Esophagus squamous epithelium (tissue), 5 donors: ENCODE measurements around the gene RINL. TPM values are rescaled to one million over a fixed set of nuclear protein-coding genes. Genes with fewer than 3 reads are reported as not detected.
"Not testable (repeated sequence)": the region's sequence is repeated elsewhere in the genome, so short reads cannot be mapped to it uniquely, and the experiment has no call there.

ENCODE experiments used
- DNase-seq: peaks from one replicate; lab custom pipeline; 2025; lab: John Stamatoyannopoulos, UW
- H3K27ac ChIP-seq, 4 donors: fragments of 200-600 bp; sonication (generic); one replicate each; pipeline ENCODE4 v1.5.1; 2016 to 2019; ENCODE audit warnings: mild to moderate bottlenecking in 1 of 4
- H3K27me3 ChIP-seq, 4 donors: fragments of 200-600 bp; sonication (generic); 1 replicate in 3 of 4; 2 replicates in 1 of 4; pipeline versions ENCODE4 v1.5.1 to v1.6.0; 2017 to 2021; ENCODE audit warnings: antibody characterized with exemption in 1 of 4
- H3K36me3 ChIP-seq, 3 donors: fragments of 200-600 bp; sonication (generic); one replicate each; pipeline ENCODE4 v1.5.1; 2016 to 2019
- H3K4me1 ChIP-seq, 3 donors: fragments of 200-600 bp; sonication (generic); one replicate each; pipeline ENCODE4 v1.5.1; 2017 to 2019
- H3K4me3 ChIP-seq, 4 donors: fragments of 200-600 bp; sonication (generic); 1 replicate in 3 of 4; 2 replicates in 1 of 4; pipeline ENCODE4 v1.5.1; 2016 to 2019; ENCODE audit warnings: mild to moderate bottlenecking in 2 of 4, moderate library complexity in 1 of 4
- H3K9me3 ChIP-seq, 3 donors: fragments of 200-600 bp; sonication (generic); one replicate each; pipeline ENCODE4 v1.5.1; 2016 to 2019
- POLR2A ChIP-seq, 4 donors: fragments of 450-650 bp; IDR thresholded peaks; one replicate each; pipeline ENCODE4 v1.6.1; 2017; ENCODE audit warnings: antibody characterized with exemption in 4 of 4, mild to moderate bottlenecking in 4 of 4, moderate library complexity in 3 of 4
- WGBS, 2 donors: methylation state at CpG; one replicate each; pipeline ENCODE4 v1.1.5; 2018; 5-methylcytosine and 5-hydroxymethylcytosine counted together
- intact Hi-C: fragments of 100-400 bp; cut with DNase I; formaldehyde crosslinking; loops from one replicate; pipeline ENCODE4 v1.15.0; 2022
- total RNA-seq, 4 donors: library from RNA; depleted of rRNA; stranded (reverse); fragments of >200 nt; gene quantifications; one replicate each; pipeline ENCODE4 v1.1.0, GENCODE V29; 2016
- TF ChIP-seq, protein P1 (sequence below), 6 experiments: fragments of 450-650 bp in 4 of 6; fragments of 200-600 bp in 2 of 6; sonication (generic) in 2 of 6; IDR thresholded peaks; one replicate each; pipeline ENCODE4 v1.5.1; 2016 to 2019; ENCODE audit warnings: antibody characterized with exemption in 6 of 6, mild to moderate bottlenecking in 4 of 6, moderate library complexity in 4 of 6
- donor health status: DM: yes; HTN: yes; CAD: no.

Gene RINL
- total RNA-seq, 4 donors from 2014 or later: 4.8 to 14.9 (median 5.7) TPM

- H3K9me3 ChIP-seq: no peaks in the 10 kb centered on the region
- DNase-seq: no peak
- H3K27ac ChIP-seq: peak overlapping the region in 3 of 4 donors; percentile 15 to 63 (median 38)
- peaks cover 11 to 30% (median 13%) of the 10 kb centered on the region in 3 donors for H3K4me1 ChIP-seq
- WGBS, 2 donors: 48 to 77% methylated on average over 3 of the region's 3 CpGs
- H3K36me3 ChIP-seq: no peaks in the 10 kb centered on the region
- H3K4me3 ChIP-seq: no peak overlapping the region
- no peak for TF ChIP-seq POLR2A (IDR thresholded peaks at IDR 0.05)
- TF ChIP-seq, protein P1, sequence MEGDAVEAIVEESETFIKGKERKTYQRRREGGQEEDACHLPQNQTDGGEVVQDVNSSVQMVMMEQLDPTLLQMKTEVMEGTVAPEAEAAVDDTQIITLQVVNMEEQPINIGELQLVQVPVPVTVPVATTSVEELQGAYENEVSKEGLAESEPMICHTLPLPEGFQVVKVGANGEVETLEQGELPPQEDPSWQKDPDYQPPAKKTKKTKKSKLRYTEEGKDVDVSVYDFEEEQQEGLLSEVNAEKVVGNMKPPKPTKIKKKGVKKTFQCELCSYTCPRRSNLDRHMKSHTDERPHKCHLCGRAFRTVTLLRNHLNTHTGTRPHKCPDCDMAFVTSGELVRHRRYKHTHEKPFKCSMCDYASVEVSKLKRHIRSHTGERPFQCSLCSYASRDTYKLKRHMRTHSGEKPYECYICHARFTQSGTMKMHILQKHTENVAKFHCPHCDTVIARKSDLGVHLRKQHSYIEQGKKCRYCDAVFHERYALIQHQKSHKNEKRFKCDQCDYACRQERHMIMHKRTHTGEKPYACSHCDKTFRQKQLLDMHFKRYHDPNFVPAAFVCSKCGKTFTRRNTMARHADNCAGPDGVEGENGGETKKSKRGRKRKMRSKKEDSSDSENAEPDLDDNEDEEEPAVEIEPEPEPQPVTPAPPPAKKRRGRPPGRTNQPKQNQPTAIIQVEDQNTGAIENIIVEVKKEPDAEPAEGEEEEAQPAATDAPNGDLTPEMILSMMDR (IDR thresholded peaks at IDR 0.05): no peak
- intact Hi-C loops: no loop called here
- no peaks in the 10 kb centered on the region for H3K27me3 ChIP-seq
These were observed 21.3 kb downstream of the RINL start for GRCh38 chr19:38856813-38857212.

DNA sequence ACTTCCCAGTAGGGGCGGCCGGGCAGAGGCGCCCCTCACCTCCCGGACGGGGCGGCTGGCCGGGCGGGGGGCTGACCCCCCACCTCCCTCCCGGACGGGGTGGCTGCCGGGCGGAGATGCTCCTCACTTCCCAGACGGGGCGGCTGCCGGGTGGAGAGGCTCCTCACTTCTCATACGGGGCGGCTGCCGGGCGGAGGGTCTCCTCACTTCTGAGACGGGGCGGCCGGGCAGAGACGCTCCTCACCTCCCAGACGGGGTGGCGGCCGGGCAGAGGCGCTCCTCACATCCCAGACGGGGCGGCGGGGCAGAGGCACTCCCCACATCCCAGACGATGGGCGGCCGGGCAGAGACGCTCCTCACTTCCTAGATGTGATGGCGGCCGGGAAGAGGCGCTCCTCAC, 22.3 kb downstream of the RINL start:
- H3K4me3 ChIP-seq, H3K36me3 ChIP-seq, DNase-seq, intact Hi-C loops, H3K27ac ChIP-seq, H3K9me3 ChIP-seq, H3K27me3 ChIP-seq: not testable (repeated sequence)
- no CpG with 5 or more reads among the region's 37 CpGs for WGBS, 2 donors
- H3K4me1 ChIP-seq: peaks cover 16 to 36% (median 20%) of the 10 kb centered on the region in 3 donors

GRCh38 chr19:38854961-38855360, 23.1 kb downstream of the RINL start:
- H3K4me3 ChIP-seq, H3K27ac ChIP-seq, intact Hi-C loops, H3K27me3 ChIP-seq, H3K9me3 ChIP-seq, H3K36me3 ChIP-seq, DNase-seq: not testable (repeated sequence)
- H3K4me1 ChIP-seq: peaks cover 16 to 39% (median 22%) of the 10 kb centered on the region in 3 donors
- 40 to 55% methylated on average over 1 to 3 of the region's 3 CpGs for WGBS, 2 donors

- Histone ChIP-seq H3K9me3 (no peaks in the 10 kb centered on the region), H3K4me1 (peaks cover 22 to 48% (median 27%) of the 10 kb centered on the region in 3 donors), H3K4me3 (peak overlapping the region in 2 of 4 donors; percentile 83 to 91), H3K36me3 (no peaks in the 10 kb centered on the region), H3K27me3 (no peaks in the 10 kb centered on the region), H3K27ac (peak overlapping the region; percentile 100)
- no peak for DNase-seq
- WGBS, 2 donors: 74 to 83% methylated on average over 9 to 17 of the region's 17 CpGs
- TF ChIP-seq POLR2A (IDR thresholded peaks at IDR 0.05): no peak
- TF ChIP-seq, protein P1 (IDR thresholded peaks at IDR 0.05): no peak
- intact Hi-C loops: no loop called here
These were observed 24.9 kb downstream of the RINL start for GRCh38 chr19:38853214-38853613.

DNA sequence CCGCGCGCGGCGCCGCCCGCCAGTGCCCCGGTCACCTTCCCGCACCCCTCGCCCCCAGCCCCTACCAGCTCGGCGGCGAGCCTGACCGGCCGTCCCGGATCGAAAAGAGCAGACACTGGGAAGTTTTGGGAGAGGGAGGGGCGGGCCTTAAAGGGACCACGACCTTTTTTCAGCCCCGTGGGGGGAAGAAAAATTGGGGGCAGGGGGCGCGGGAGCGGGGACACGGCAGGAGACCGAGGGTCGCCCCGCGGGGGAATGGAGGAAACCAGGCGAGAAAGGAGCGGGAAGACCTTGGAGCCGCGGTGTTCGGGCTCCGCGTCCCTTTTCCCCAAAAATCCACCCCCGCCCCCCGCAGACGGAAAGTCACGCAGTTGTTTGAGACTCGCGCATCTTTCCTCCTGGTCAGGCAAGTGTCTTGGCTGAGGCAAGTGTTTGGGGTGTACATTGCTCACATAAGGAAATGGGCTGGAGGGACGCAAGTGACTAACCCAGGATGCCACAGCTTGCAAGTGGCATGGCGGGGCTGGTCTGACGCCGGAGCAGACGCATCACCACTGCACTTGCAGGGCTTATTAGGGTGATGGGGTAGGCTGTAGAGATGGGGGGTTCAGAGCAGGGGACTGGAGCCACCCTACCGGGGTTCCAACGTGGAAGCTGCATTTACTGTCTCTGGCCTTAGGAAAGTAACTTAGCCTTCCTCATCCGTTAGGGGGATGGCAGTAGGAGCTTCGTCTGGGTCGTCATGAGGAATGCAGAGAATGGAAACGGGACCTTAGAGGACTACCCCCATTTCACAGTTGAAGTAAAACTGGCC, 25.6 kb downstream of the RINL start:
- H3K27me3 ChIP-seq: no peaks in the 10 kb centered on the region
- WGBS, 2 donors: 1 to 4% methylated on average over 12 to 20 of the region's 52 CpGs
- H3K27ac ChIP-seq: peak overlapping the region; percentile 100
- no peaks in the 10 kb centered on the region for H3K9me3 ChIP-seq
- TF ChIP-seq, protein P1 (IDR thresholded peaks at IDR 0.05): no peak
- TF ChIP-seq POLR2A (IDR thresholded peaks at IDR 0.05): peak in 2 of 4 donors; percentile 59 to 65
- DNase-seq: no peak
- peak overlapping the region; percentile 80 to 91 (median 83) for H3K4me3 ChIP-seq
- peaks cover 25 to 48% (median 29%) of the 10 kb centered on the region in 3 donors for H3K4me1 ChIP-seq
- peaks cover 0 to 5% (median 3%) of the 10 kb centered on the region in 3 donors for H3K36me3 ChIP-seq
- intact Hi-C loops: no loop called here

- peak in 3 of 4 donors; percentile 73 to 93 (median 74) for TF ChIP-seq POLR2A (IDR thresholded peaks at IDR 0.05)
- TF ChIP-seq, protein P1 (IDR thresholded peaks at IDR 0.05): no peak
- H3K36me3 ChIP-seq: peaks cover 4 to 12% (median 10%) of the 10 kb centered on the region in 3 donors
- H3K27ac ChIP-seq: peak overlapping the region; percentile 100
- no peaks in the 10 kb centered on the region for H3K9me3 ChIP-seq
- peak; percentile 72 for DNase-seq
- H3K4me1 ChIP-seq: peaks cover 31 to 48% (median 32%) of the 10 kb centered on the region in 3 donors
- intact Hi-C loops: no loop called here
- 0% methylated on average over 14 to 18 of the region's 67 CpGs for WGBS, 2 donors
- H3K4me3 ChIP-seq: peak overlapping the region; percentile 80 to 91 (median 83)
- no peaks in the 10 kb centered on the region for H3K27me3 ChIP-seq
These were observed 26.3 kb downstream of the RINL start for GRCh38 chr19:38851622-38852230.
